GM12891 (cell line): Measurements from ENCODE around the gene LGI4.
A peak's percentile ranks its signal among the peaks of the same experiment; 100 is the strongest.
"Not testable (repeated sequence)": the region's sequence is repeated elsewhere in the genome, so short reads cannot be mapped to it uniquely, and the experiment has no call there.

Source experiments
- DNase-seq: peaks from one replicate; pipeline ENCODE4 v3.0.0; 2011; ENCODE audit warnings: low spot score; ENCODE audit not compliant: insufficient read length
- FAIRE-seq: peaks from 2 replicates; lab custom pipeline; 2011; peaks lifted over from hg19 to GRCh38; lab: Jason Lieb, UNC
- PAX5 ChIP-seq: IDR thresholded peaks from 2 replicates; pipeline ENCODE4 v1.6.1; 2011; ENCODE audit warnings: low read length, moderate library complexity, mild to moderate bottlenecking; ENCODE audit not compliant: insufficient read depth, severe bottlenecking
- POLR2A ChIP-seq: IDR thresholded peaks from 2 replicates; pipeline ENCODE4 v1.6.1; 2011; ENCODE audit warnings: low read depth, low read length, control low read depth
- POLR2AphosphoS5 ChIP-seq: IDR thresholded peaks from 2 replicates; pipeline ENCODE4 v1.6.1; 2011; ENCODE audit warnings: low read depth, low read length, control low read depth
- POU2F2 ChIP-seq: IDR thresholded peaks from 2 replicates; pipeline ENCODE4 v1.6.1; 2011; ENCODE audit warnings: low read depth, mild to moderate bottlenecking, control low read depth, low read length, moderate library complexity
- SPI1 ChIP-seq: IDR thresholded peaks from 2 replicates; pipeline ENCODE4 v1.6.1; 2011; ENCODE audit warnings: low read depth, low read length, control low read depth
- TAF1 ChIP-seq: IDR thresholded peaks from 2 replicates; pipeline ENCODE4 v1.6.1; 2011; ENCODE audit warnings: low read depth, low read length, control low read depth

Gene LGI4

DNA sequence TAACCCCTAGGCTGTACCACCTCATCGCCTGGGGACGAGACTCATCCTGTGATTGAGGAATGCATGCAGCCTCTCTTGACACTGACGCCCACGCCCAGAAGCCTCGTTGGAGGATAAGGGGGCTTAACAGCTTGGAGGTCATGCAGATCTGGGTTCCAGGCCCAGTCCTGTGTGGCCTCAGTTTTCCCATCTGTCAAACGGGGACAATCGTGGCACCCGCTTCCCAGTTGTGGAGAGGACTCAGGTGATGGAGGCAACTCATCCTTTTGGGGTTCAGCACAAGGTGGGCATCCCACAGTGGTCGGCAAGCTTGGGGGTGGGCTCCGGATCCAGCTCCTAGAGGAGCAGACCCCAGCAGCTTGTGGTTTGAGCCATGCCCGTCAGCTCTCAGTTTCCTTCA, 1.4 kb upstream of the LGI4 start:
- FAIRE-seq: no peak

DNA sequence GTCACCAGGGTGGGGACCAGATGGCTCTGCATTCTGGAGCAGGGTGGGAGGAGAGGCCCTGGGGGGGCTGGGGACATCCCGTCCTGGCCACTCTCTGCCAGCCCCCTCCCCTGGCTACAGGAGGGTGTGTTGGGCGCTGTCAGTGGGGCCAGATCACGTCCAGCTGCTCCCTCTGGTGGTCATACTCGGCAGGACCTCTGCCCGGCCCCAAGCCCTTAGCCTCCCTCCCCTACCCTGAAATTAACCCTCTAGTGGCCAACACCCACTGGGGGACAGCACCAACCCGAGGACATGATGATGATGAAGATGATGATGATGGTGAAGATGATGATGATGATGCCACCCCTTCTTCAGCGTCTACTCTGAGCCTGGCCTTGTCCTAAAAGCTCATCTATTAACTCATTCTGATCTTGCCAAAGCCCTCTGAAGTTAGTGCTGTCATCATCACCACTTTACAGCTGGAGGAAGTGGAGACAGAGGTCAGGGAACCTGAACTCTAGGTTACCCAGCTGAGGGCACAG, 590 bp upstream of the LGI4 start:
- peak; percentile 92 for FAIRE-seq
- no peak for TF ChIP-seq POU2F2
- no peak for TF ChIP-seq PAX5
- TF ChIP-seq TAF1: no peak
- no peak for TF ChIP-seq POLR2A
- no peak for TF ChIP-seq SPI1
- TF ChIP-seq POLR2AphosphoS5: no peak

More for the DNA sequence above, 1.4 kb upstream of the LGI4 start:
- TF ChIP-seq POLR2AphosphoS5 (no peak), PAX5 (no peak), TAF1 (no peak), POLR2A (no peak), POU2F2 (no peak), SPI1 (no peak)
- DNase-seq: no peak

DNA sequence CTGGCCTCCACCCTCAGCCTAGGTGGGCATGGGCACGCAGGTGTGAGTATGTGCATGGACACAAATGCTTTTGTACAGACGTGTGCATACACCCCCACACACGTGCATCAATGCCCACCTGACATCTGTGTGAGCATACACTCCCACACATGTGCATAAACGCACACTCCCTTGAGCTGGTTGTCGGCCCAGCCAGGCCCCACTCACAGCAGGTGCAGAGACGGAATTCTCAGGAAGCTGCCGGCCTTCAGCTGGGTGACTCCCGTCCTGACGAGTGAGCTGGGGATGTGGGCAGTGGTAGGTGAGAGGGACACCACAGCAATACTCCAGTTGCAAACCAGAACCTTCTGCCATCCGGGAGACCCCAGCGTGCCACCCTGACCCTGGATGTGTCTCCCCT, 1.0 kb downstream of the LGI4 start:
- DNase-seq (no peak), FAIRE-seq (no peak)
- TF ChIP-seq POLR2A: no peak
- no peak for TF ChIP-seq PAX5
- no peak for TF ChIP-seq TAF1
- TF ChIP-seq POU2F2: no peak
- TF ChIP-seq SPI1: no peak
- TF ChIP-seq POLR2AphosphoS5: no peak

More for the DNA sequence above, 590 bp upstream of the LGI4 start:
- DNase-seq: peak; percentile 96

- TF ChIP-seq SPI1 (no peak), TAF1 (no peak), POU2F2 (no peak), POLR2AphosphoS5 (no peak), PAX5 (no peak), POLR2A (no peak)
- no peak for FAIRE-seq
- DNase-seq: no peak
Observed at GRCh38 chr19:35132254-35132653, 2.6 kb downstream of the LGI4 start.

DNA sequence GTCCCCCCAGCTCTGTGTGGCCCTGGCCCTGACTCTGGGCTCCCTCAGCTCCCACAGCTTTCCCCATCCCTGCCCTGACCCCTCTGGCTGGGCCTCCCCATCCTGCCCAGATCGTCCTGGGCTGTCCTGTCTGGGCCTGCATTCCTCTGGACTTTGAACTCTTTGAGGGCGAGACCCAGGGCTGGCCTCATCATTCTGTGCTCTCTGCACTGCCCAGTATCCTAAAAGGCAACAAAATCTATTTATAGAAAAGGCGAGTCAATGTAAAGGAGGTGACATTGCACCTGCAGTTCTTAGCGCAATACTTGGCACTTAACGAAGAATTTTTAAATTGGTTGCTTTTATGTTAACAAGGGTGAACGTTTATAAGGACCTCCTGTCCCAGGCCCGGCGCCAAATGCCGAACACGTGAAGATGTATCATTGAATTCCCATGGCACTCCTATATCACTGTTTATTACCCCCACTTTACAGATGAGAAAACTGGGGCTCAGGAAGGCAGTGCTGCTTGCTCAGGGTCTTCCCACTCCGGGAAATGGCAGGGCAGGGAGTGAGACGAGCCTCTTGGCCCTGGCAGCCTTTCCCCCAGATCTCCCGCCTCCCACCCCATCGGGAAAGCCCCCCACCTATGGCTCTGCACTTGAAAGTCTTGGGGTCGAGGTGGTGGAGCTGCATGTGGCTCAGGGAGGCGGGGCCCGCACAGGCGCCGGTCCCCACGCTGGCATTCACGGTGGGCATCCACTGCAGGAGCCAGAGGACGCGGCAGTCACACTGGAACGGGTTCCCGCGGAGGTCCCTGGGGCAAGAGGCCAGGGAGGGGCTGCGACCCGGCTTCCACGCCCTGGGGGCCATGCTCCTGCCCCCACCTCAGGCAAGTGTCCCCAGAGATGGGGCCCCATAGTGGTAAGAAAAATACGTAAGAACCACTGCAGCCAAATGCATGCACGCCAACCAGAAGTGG, 3.8 kb downstream of the LGI4 start:
- FAIRE-seq (no peak), DNase-seq (no peak)
- TF ChIP-seq SPI1: no peak
- TF ChIP-seq POLR2AphosphoS5: no peak
- TF ChIP-seq TAF1: no peak
- TF ChIP-seq POLR2A: no peak
- no peak for TF ChIP-seq PAX5
- no peak for TF ChIP-seq POU2F2

DNA sequence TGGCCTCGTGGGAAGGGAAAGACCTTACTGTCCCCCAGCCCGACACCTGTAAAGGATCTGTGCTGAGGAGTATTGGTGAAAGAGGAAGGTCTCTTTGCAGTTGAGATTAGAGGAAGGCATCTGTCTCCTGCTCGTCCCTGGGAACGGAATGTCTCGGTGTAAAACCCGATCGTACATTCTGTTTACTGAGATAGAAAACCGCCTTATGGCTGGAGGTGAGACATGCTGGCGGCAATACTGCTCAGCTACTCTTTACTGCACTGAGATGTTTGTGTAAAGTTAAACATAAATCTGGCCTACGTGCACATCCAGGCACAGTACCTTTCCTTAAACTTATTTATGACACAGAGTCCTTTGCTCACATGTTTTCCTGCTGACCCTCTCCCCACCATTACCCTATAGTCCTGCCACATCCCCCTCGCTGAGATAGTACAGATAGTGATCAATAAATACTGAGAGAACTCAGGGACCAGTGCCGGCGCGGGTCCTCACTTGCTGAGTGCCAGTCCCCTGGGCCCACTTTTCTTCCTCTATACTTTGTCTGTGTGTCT, 5.1 kb downstream of the LGI4 start:
- FAIRE-seq, DNase-seq: not testable (repeated sequence)

- DNase-seq (no peak), FAIRE-seq (no peak)
- no peak for TF ChIP-seq PAX5
Observed at GRCh38 chr19:35128398-35129057, 6.3 kb downstream of the LGI4 start.

DNA sequence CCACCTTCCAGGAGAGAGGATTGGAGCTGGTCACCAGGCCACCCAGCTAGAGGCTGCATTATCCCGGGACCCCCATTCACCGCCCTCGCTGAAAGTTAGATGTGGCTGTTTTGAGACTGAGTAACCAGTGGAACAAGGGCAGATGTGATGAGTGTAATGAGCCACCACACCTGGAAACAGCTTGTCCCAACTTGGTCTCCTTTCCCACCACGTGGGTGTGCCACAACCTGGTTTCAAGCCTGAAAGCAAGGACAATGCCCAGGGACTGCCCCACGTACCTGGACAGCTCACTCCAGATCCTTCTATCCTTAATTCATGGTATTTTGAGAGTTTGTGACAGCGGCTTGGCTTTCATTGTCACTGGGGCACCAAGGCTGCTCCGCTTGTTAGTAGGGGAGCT, 7.0 kb downstream of the LGI4 start:
- TF ChIP-seq POLR2AphosphoS5 (no peak), POU2F2 (no peak), PAX5 (no peak), POLR2A (no peak), SPI1 (no peak), TAF1 (no peak)
- DNase-seq (no peak), FAIRE-seq (no peak)

GRCh38 chr19:35126624-35126959, 8.3 kb downstream of the LGI4 start:
- TF ChIP-seq POLR2A (no peak), TAF1 (no peak), POU2F2 (no peak), PAX5 (no peak), POLR2AphosphoS5 (no peak), SPI1 (no peak)
- FAIRE-seq: no peak
- DNase-seq: no peak
